ENCODE measurements around the gene GZMH. TPM values are rescaled to one million over a fixed set of nuclear protein-coding genes. Genes with fewer than 3 reads are reported as not detected.

Gene GZMH
- total and polyA plus RNA-seq, 2 of the 4 experiments (the other 2 are of a cell fraction) = not detected

DNA sequence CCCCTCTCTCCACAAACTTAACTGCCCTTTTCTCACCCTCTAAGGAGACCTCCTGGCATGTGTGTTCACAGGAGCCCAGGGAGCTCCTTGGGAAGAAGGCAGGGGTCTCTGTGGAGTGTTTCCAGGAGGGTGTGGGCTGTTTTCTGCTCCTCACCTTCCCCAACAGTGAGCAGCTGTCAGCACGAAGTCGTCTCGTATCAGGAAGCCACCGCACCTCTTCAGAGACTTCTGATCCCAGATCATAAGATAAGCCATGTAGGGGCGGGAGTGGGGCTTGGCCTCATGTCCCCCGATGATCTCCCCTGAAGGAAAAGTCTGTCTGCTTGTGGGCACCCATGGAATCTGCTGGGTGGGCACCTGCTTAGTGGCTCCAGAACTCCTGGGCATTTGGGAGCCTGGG lies 23.3 kb upstream of the GZMH start:
- Histone ChIP-seq H2AK9ac (replicated peaks; ENCODE audit: low read depth, low read length, poor library complexity) (no peak overlapping the region), H3K18ac (ENCODE audit: low read depth, low read length) (no peak overlapping the region), H3K27ac (ENCODE audit: insufficient read depth, low read length) (no peak overlapping the region), H2AFZ (replicated peaks; ENCODE audit: low read length, poor library complexity) (no peak overlapping the region), H2BK120ac (ENCODE audit: low read depth, low read length) (no peak overlapping the region), H3K9me3 (ENCODE audit: control insufficient read depth, insufficient read depth, low read length) (no peaks in the 10 kb centered on the region), H3K9me1 (ENCODE audit: insufficient read depth, low read length) (no peaks in the 10 kb centered on the region), H3K4me3 (ENCODE audit: insufficient read depth, low read depth, low read length) (no peak overlapping the region), H3K4ac (ENCODE audit: low read depth, low read length) (no peak overlapping the region), H4K20me1 (ENCODE audit: insufficient read depth, low read length) (no peaks in the 10 kb centered on the region), H3K9ac (ENCODE audit: low read depth, low read length) (no peak overlapping the region), H3K56ac (ENCODE audit: extremely low read depth, insufficient read depth, low read length) (no peak overlapping the region), H4K5ac (ENCODE audit: low read depth, low read length) (no peak overlapping the region), H3K23ac (ENCODE audit: low read depth, low read length) (no peak overlapping the region), H3K14ac (replicated peaks; ENCODE audit: low read depth, low read length) (no peak overlapping the region), H2AK5ac (ENCODE audit: low read depth, low read length) (no peak overlapping the region), H3K4me2 (ENCODE audit: low read depth, low read length) (no peak overlapping the region), H3K4me1 (ENCODE audit: control insufficient read depth, insufficient read depth, low read length) (no peaks in the 10 kb centered on the region), H4K91ac (ENCODE audit: insufficient read depth, low read depth, low read length) (no peak overlapping the region), H3K36me3 (ENCODE audit: control insufficient read depth, insufficient read depth, low read length) (no peaks in the 10 kb centered on the region), H4K8ac (ENCODE audit: low read depth in 2 of 2, low read length in 2 of 2) (no peak overlapping the region), H2BK5ac (ENCODE audit: low read depth, low read length, poor library complexity, severe bottlenecking) (no peak overlapping the region), H2BK20ac (ENCODE audit: low read depth, low read length) (no peak overlapping the region), H3K27me3 (ENCODE audit: control insufficient read depth, insufficient read depth, low read length) (no peaks in the 10 kb centered on the region), H3K79me1 (ENCODE audit: low read depth in 1 of 2, low read length in 2 of 2) (no peaks in the 10 kb centered on the region), H2BK15ac (ENCODE audit: low read depth, low read length) (no peak overlapping the region)
- ATAC-seq (ENCODE audit: low read depth) (no peak), DNase-seq (no peak)
- ChIA-PET CTCF (no interaction called here), POLR2A (ENCODE audit: unreplicated experiment) (no interaction called here)
- in situ Hi-C loops (cut with MboI; ENCODE audit: low sequenced_read_pairs) (no loop called here), dilution Hi-C loops (cut with HindIII; ENCODE audit: low sequenced_read_pairs, unreplicated experiment) (no loop called here), intact Hi-C loops (cut with micrococcal nuclease) (no loop called here)
- 47% methylated on average over 2 of the region's 6 CpGs; no CpG with 5 or more reads in 1 of the 2 experiments for WGBS, 2 experiments (ENCODE audit: extremely low coverage in 2 of 2, insufficient read length in 1 of 2)
- no peak for TF ChIP-seq CEBPB (IDR thresholded peaks at IDR 0.05; ENCODE audit: low read depth, low read length)
- TF ChIP-seq NFE2L2 (IDR thresholded peaks at IDR 0.05; ENCODE audit: low read depth, low read length) = no peak
- TF ChIP-seq MAZ (IDR thresholded peaks at IDR 0.05; ENCODE audit: borderline replicate concordance, low read depth, low read length) = no peak
- TF ChIP-seq, protein P1, sequence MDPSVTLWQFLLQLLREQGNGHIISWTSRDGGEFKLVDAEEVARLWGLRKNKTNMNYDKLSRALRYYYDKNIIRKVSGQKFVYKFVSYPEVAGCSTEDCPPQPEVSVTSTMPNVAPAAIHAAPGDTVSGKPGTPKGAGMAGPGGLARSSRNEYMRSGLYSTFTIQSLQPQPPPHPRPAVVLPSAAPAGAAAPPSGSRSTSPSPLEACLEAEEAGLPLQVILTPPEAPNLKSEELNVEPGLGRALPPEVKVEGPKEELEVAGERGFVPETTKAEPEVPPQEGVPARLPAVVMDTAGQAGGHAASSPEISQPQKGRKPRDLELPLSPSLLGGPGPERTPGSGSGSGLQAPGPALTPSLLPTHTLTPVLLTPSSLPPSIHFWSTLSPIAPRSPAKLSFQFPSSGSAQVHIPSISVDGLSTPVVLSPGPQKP (IDR thresholded peaks at IDR 0.05; ENCODE audit: borderline replicate concordance, low read depth, low read length) = no peak
- no peak for TF ChIP-seq RCOR1 (IDR thresholded peaks at IDR 0.05; ENCODE audit: insufficient replicate concordance, low read length)
- TF ChIP-seq SMC3 (IDR thresholded peaks at IDR 0.05; ENCODE audit: low read depth, low read length) = no peak
- no peak for TF ChIP-seq FOS (IDR thresholded peaks at IDR 0.05; ENCODE audit: low read depth, low read length)
- TF ChIP-seq RFX5 (IDR thresholded peaks at IDR 0.05; ENCODE audit: low read depth, low read length) = no peak
- TF ChIP-seq RAD21 (IDR thresholded peaks at IDR 0.05; ENCODE audit: low read length) = no peak
- no peak for TF ChIP-seq MAFK (IDR thresholded peaks at IDR 0.05; ENCODE audit: low read depth, low read length)
- no peak for TF ChIP-seq CHD1 (IDR thresholded peaks at IDR 0.05; ENCODE audit: low read depth, low read length)
- TF ChIP-seq, protein P2, sequence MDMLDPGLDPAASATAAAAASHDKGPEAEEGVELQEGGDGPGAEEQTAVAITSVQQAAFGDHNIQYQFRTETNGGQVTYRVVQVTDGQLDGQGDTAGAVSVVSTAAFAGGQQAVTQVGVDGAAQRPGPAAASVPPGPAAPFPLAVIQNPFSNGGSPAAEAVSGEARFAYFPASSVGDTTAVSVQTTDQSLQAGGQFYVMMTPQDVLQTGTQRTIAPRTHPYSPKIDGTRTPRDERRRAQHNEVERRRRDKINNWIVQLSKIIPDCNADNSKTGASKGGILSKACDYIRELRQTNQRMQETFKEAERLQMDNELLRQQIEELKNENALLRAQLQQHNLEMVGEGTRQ (IDR thresholded peaks at IDR 0.05; ENCODE audit: low read depth, low read length) = no peak
- no peak for TF ChIP-seq BHLHE40 (IDR thresholded peaks at IDR 0.05; ENCODE audit: low read depth, low read length)
- TF ChIP-seq, protein P3, sequence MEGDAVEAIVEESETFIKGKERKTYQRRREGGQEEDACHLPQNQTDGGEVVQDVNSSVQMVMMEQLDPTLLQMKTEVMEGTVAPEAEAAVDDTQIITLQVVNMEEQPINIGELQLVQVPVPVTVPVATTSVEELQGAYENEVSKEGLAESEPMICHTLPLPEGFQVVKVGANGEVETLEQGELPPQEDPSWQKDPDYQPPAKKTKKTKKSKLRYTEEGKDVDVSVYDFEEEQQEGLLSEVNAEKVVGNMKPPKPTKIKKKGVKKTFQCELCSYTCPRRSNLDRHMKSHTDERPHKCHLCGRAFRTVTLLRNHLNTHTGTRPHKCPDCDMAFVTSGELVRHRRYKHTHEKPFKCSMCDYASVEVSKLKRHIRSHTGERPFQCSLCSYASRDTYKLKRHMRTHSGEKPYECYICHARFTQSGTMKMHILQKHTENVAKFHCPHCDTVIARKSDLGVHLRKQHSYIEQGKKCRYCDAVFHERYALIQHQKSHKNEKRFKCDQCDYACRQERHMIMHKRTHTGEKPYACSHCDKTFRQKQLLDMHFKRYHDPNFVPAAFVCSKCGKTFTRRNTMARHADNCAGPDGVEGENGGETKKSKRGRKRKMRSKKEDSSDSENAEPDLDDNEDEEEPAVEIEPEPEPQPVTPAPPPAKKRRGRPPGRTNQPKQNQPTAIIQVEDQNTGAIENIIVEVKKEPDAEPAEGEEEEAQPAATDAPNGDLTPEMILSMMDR (conservative IDR thresholded peaks at IDR 0.05; ENCODE audit: low read depth, low read length) = no peak
- BruUV-seq (replicated peaks) = no TSS peak

All from IMR-90 (cell line).